Activated gamma-delta T cell (primary cell): Measurements from ENCODE around the gene TIMM10B.

Experiments
- DNase-seq: peaks from one replicate; lab custom pipeline; 2025; lab: John Stamatoyannopoulos, UW

Gene TIMM10B

DNA sequence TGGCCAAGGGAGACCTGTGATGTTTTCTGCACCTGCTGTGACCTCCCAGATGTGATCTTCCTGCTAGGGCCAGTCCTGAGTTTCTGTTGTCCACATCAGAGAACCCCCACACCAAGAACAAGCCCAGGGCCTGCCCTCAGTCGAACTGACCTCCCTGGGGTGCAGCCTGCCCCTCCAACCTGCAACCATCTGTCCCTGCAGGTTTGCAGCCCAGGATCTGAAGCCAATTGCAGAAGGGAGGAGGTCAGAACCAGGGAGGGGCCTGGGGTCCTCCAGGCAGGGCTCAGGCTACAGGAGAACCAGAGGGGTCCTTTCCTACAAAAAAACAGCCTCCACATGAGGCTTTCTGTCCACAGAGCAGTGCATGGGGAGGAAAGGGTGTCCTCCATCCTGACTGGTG, 8.4 kb upstream of the TIMM10B start:
- DNase-seq: no peak

- DNase-seq: peak; percentile 79
These were observed 7.6 kb upstream of the TIMM10B start, which contains the start of gene TRIM3 for GRCh38 chr11:6473451-6474412. Gene TRIM3, minus strand, starts transcription at chr11:6473941. Its CDS starts 8,246 bp downstream, at chr11:6465695.

DNA sequence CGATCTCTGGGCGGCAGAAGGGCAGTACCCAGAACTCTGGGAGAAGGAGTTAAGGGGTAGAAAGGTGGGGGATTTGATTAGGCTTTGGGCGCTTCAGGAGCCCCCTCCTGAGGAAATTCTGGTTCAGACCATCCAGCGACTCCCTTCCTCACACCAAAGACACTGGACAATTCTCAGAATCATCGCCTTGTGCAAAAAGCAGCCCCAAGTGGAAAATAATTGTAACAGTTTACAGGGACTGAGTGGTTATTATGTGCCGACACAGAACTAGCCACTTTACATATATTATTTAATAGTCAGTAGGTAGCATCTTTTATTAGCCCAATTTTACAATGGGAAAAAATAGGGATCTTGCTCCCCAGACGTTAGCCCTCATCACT, 6.9 kb upstream of the TIMM10B start:
- DNase-seq: no peak

DNA sequence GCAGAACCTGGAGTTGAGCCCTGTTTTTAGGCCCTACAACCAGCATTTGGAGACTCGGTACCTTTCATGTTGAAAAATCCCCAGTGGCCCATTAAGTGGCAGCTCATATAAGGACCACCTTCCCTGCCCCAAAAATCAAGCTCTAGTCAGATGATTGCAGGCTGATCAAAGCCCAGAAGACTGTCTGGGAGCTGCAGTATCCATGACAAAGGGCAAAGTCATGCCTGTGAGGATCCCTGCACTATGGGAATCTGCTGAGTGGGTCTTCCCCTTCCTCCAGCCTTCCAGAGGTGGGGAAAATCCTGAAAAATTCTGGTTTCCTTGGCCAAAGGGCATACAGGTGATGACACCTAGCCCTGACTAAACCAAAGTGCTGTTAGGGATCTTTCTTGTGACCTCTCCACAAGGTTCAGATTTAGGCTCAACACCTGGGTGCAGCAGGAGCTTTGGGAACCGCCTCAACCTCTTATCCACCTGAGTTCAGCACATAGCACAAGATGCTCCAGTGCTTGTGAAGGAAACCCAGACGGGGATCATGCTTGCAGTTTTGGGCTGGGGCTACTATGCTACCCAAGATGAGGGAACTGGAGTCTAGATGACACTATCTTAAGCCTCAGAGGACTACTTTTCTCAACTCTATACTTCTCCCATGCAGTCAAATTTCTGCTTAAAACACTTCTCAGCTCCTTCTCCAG, 6.3 kb upstream of the TIMM10B start:
- DNase-seq: no peak

GRCh38 chr11:6475936-6476335, 5.4 kb upstream of the TIMM10B start:
- DNase-seq: no peak

DNA sequence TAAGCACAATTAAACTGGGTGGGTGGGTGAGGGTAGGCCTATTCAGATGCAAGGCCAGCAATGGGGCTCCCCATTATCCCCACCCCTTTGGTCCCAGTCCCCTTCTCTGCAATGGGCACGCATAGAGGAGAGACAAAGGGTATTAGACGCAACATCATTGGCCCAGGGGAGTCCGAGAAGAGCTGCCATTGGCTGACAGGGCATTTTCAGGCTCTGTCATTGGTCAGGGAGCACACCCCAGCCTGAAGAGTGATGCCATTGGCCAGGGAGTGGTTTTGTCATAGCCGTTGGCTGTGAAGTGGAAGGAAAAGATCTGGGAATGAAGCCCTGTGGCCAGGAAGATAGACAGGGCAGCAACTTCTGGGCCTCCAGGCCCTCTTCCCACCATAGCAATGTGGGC, 4.7 kb upstream of the TIMM10B start:
- no peak for DNase-seq

DNA sequence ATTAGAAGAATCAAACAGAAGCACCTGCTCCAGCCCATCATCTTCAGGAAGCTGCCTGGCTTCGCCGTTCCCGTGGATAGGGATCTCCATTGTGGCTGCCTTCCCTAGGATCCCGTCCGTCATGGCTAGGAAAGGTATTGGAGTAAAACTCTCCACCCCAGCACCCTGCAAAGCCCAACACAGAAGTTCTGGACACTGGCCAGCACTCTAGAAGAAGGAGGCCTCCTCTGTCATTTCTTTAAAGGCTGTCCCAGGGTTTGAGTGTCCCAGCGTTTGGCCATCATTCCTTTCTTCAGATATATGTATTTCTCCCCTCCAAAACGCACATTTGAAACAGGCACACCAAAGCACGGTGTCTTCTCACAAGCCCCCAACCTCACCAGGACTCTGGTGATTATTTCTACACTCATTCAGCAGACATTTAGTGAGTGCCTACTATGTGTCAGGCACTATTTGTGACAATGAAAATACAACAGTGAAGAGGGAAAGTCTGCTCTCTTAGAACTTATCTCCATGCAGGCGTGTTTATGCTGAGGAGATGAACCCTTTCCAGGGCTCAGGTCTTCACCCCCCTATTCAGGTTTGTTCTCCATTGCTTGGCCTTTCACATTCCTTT, 894 bp upstream of the TIMM10B start:
- no peak for DNase-seq

GRCh38 chr11:6481924-6482275, 599 bp downstream of the TIMM10B start:
- no peak for DNase-seq

- no peak for DNase-seq
These were observed 1.1 kb downstream of the TIMM10B start for GRCh38 chr11:6482441-6482840.

DNA sequence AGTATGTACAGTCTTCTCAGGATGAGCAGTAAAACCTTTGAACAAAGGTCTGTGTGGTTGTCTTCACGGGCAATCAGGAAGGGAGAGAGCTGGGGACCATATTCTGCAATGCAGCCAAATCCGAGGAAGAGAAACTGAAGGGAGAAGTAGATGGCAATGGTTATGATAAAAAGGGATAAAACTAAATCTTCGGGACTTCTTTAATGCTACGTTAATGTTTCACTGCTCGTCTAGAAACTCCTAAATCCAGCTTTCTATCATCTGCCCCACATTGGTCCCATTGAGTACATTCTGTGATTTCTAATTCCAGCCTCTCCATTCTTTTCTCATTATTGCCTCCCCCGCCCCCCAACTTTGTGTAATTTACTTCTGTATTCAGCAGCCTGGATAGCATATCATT, 1.7 kb downstream of the TIMM10B start:
- DNase-seq: no peak

DNA sequence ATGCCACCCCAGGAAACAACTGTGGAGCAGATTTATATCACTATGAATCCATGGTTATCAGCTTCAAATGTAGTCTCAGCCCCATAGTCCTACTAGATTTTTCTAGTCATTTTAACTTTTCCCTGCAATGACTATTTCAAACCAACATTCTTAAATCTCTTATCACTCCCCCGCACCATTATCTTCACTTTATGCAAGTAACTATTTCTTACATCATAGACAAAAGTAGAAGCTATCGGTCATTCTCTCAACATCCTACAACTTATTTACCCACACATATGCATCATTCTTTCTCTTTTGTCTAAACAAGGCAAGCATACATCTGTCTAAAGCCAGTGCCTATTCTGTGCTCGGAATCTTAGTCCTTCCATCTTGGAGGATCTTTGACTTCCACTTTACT, 4.4 kb downstream of the TIMM10B start:
- no peak for DNase-seq

GRCh38 chr11:6486256-6486655, 5.0 kb downstream of the TIMM10B start:
- DNase-seq: no peak

- no peak for DNase-seq
These were observed 5.6 kb downstream of the TIMM10B start for GRCh38 chr11:6486938-6487337.

DNA sequence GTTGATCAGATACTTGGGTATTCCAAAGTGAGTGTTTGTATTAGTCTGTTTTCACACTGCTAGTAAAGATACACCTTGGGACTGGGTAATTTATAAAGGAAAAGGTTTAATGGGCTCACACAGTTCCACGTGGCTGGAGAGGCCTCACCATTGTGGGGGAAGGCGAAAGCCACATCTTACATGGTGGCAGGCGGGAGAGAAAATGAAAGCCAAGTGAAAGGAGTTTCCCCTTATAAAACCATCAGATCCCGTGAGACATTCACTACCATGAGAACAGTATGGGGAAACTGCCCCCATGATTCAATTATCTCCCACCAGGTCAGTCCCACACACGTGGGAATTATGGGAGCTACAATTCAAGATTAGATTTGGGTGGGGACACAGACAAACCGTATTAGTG, 7.0 kb downstream of the TIMM10B start:
- no peak for DNase-seq

DNA sequence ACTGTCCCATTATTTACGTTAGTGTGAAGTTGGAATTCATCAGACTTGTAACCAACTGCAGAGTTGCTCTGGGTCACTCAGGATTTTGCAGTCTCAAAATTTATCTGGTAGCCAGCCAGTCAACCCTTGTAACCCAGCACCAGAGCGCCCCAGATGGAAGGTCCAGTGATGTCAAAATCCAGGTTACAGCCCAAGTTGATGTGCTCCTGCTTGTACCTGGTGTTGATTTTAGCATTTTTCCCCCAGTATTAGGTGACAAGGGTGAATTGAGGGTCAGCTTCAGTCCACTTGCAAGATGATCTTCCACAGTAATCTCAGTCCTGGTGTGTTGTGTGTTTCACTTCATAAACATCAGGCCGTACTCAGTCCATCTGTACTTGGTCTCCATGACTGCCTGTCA, 7.5 kb downstream of the TIMM10B start:
- DNase-seq: no peak

GRCh38 chr11:6489306-6489705, 8.0 kb downstream of the TIMM10B start:
- no peak for DNase-seq

DNA sequence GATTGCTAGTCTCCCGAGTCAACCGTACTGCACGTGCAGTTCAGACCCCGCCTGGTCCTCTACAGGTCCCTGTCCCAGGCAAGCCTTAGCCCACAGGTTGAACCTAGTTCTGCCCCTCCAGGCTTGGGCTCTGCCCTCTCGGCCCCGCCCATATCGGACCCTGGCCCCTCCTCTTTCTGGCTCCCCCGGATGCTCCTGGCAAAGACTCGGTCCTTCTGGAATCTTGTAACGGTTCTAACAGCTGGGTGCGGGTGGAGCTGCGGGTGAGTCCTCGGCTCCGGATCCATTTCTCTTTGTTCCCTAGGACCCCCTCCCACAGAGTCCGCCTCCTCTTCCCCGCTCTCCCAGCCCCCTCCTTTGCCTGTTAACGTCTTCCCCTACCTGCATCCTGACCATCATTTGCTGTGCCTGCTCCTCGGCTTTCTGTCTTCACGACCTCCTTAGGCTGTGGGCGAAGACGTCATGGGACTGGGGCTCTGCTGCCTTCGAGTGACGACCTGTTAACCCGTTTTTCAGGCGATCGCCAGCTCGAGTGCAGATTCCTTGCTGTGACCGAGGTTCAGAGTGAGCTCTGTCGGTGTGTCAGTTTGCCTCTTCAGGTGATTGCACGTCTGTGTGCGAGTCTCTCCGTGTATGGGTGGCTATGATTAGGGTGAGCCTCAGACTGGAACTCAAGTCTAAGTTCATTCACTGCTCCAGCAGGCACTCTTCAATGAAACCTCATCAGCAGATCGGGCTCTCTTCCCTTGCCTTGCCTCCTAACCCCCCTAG, 16.0 kb downstream of the TIMM10B start, which contains the start of gene DNHD1:
TSS of gene DNHD1 (plus strand) at position 212 of the 771 bp plus-strand sequence. CDS start 936 bp downstream, outside the sequence.
- no peak for DNase-seq

- DNase-seq: no peak
These were observed 16.8 kb downstream of the TIMM10B start for GRCh38 chr11:6498121-6498520.

DNA sequence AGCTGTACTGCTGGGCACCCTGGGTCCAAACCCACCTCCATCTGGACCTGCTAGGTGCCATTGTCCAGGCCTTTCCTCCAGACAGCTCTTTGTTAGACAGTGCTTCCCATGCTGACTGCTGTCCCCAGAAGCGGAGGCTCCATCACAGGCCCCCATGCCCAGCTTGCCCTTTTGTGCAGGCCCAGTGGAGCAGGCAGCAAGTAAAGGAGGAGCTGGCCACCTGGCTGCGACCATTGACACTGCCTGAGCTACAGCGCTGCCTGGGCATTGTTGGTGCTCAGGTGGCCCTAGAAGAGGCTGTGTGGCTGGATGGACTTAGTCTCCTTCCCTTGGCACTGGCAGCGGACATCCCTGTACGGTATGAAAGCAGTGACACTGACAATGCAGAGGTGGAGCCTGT, 17.2 kb downstream of the TIMM10B start:
- DNase-seq: no peak

GRCh38 chr11:6502382-6502781, 21.1 kb downstream of the TIMM10B start:
- no peak for DNase-seq

GRCh38 chr11:6504166-6504565, 22.9 kb downstream of the TIMM10B start:
- no peak for DNase-seq
